ENCODE results near the gene MAMDC2. TPM values are rescaled to one million over a fixed set of nuclear protein-coding genes. Genes with fewer than 3 reads are reported as not detected.

The MAMDC2 gene
- total RNA-seq, 1 experiment from 2014 or later = 9.0 TPM

GRCh38 chr9:70261131-70261870 is 217.7 kb downstream of the MAMDC2 start:
- peaks cover 16% of the 10 kb centered on the region for H3K4me1 ChIP-seq
- no peak overlapping the region for H3K27ac ChIP-seq
- no peak for DNase-seq
- no peaks in the 10 kb centered on the region for H3K9me3 ChIP-seq (replicated peaks)
- no peaks in the 10 kb centered on the region for H3K27me3 ChIP-seq
- H3K36me3 ChIP-seq = peaks cover 54% of the 10 kb centered on the region
- no peak overlapping the region for H3K4me3 ChIP-seq

DNA sequence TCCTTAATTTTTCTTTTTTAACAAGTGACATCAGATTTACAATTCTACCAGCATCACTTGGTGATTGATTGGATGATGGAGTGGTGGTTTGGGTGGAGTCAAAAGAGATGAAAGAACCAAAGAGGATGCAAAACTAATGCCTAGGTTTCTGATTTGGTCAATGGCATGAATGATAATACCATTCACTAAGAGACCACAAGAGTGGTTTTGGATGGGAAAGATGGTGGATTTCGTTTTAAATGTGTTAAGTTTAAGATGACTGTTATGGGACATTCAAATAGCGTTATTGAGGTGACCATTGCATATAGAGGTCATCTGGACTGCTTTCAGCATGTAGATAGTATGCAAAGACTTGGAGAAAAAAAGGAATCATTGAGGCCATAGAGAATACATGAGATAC is 218.7 kb downstream of the MAMDC2 start:
- Histone ChIP-seq H3K27me3 (no peaks in the 10 kb centered on the region), H3K4me1 (peaks cover 7% of the 10 kb centered on the region), H3K36me3 (peaks cover 64% of the 10 kb centered on the region), H3K4me3 (no peak overlapping the region), H3K27ac (no peak overlapping the region), H3K9me3 (replicated peaks) (no peaks in the 10 kb centered on the region)
- DNase-seq = no peak

- H3K27ac ChIP-seq = no peak overlapping the region
- no peak for DNase-seq
- H3K4me3 ChIP-seq = no peak overlapping the region
- H3K4me1 ChIP-seq = peaks cover 6% of the 10 kb centered on the region
- H3K9me3 ChIP-seq (replicated peaks) = no peaks in the 10 kb centered on the region
- peaks cover 70% of the 10 kb centered on the region for H3K36me3 ChIP-seq
- H3K27me3 ChIP-seq = no peaks in the 10 kb centered on the region
Measured at GRCh38 chr9:70262948-70263347, 219.3 kb downstream of the MAMDC2 start.

DNA sequence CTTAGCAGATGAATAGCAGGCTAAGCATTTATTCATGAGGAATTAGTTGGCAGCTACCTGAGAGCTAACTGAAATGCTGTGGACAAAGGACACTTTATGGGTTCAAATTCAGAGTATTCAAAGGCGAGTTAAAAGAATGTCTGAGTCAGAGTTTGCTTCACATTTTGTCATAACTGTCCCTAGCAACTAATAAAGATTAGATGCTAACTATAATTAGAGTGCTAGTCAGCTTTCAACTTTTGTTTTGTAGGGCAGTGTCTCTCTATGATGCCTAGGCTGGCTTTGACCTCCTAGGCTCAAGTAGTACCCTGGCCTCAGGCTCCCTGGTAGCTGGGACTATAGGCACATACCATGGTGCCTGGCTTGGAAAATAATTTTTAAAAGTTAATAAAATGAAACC is 219.8 kb downstream of the MAMDC2 start:
- DNase-seq = no peak
- Histone ChIP-seq H3K36me3 (peaks cover 73% of the 10 kb centered on the region), H3K4me1 (peaks cover 6% of the 10 kb centered on the region), H3K4me3 (no peak overlapping the region), H3K27ac (no peak overlapping the region), H3K9me3 (replicated peaks) (no peaks in the 10 kb centered on the region), H3K27me3 (no peaks in the 10 kb centered on the region)

Other genes with a start within 250 kb of the MAMDC2 start
- not detected in 2 replicates for gene CFAP95, start 223.0 kb upstream of the MAMDC2 start, total RNA-seq (2014; rRNA removed; shearing (Covaris generic))
- gene SMC5, start 215.1 kb downstream of the MAMDC2 start, total RNA-seq (2014; rRNA removed; shearing (Covaris generic)) = 56.8 and 65.0 TPM in 2 replicates

Measured in SJCRH30 (cell line).